Measurements from ENCODE around the gene COL4A4.

DNA sequence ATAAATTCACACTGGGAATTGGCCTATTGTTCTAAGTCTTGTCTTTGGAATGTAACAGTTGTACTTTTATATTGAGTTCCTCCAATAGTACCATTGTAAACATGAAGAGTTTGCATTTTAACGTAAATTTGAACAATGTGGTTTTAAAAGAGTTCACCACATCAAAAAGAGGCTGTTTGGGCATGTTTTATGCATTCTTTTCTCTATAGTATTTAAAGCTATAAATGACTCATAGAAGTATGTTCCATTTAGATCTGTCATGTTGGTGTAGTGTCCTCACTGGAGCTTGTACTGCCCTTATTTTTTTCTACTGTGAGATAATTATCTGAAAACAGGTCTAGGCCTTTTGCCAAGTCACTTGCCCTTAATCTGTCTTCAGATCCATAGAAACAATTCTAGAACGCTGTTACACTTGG, 186.2 kb downstream of the COL4A4 start:
- TF ChIP-seq, protein P1, sequence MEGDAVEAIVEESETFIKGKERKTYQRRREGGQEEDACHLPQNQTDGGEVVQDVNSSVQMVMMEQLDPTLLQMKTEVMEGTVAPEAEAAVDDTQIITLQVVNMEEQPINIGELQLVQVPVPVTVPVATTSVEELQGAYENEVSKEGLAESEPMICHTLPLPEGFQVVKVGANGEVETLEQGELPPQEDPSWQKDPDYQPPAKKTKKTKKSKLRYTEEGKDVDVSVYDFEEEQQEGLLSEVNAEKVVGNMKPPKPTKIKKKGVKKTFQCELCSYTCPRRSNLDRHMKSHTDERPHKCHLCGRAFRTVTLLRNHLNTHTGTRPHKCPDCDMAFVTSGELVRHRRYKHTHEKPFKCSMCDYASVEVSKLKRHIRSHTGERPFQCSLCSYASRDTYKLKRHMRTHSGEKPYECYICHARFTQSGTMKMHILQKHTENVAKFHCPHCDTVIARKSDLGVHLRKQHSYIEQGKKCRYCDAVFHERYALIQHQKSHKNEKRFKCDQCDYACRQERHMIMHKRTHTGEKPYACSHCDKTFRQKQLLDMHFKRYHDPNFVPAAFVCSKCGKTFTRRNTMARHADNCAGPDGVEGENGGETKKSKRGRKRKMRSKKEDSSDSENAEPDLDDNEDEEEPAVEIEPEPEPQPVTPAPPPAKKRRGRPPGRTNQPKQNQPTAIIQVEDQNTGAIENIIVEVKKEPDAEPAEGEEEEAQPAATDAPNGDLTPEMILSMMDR (IDR thresholded peaks at IDR 0.05), result no peak
- TF ChIP-seq KDM1A (IDR thresholded peaks at IDR 0.05; ENCODE audit: low read depth) (no peak), EHMT2 (IDR thresholded peaks at IDR 0.05; ENCODE audit: low read depth) (no peak), RAD21 (conservative IDR thresholded peaks at IDR 0.05 in 1 of 2, IDR thresholded peaks at IDR 0.05 in 1 of 2) (no peak)
